Umbilical cord (tissue), 2 donors: ENCODE measurements around the gene ZNF366. TPM values are rescaled to one million over a fixed set of nuclear protein-coding genes. Genes with fewer than 3 reads are reported as not detected.
"Not testable (repeated sequence)": the region's sequence is repeated elsewhere in the genome, so short reads cannot be mapped to it uniquely, and the experiment has no call there.

Experiments used
- DNase-seq: peaks from one replicate; pipeline ENCODE4 v3.0.0-alpha.2; 2015; ENCODE audit warnings: low spot score
- total RNA-seq: library from RNA; depleted of rRNA; stranded (reverse); fragments of >200 nt; gene quantifications from one replicate; pipeline ENCODE4 v1.2.3, GENCODE V29; 2014; ENCODE audit warnings: low replicate concordance; ENCODE audit not compliant: insufficient read depth

The ZNF366 gene
- total RNA-seq, 1 donor from 2014 or later, result 0.96 TPM

GRCh38 chr5:72408127-72408526 lies 99.1 kb downstream of the ZNF366 start:
- DNase-seq, result no peak

- no peak for DNase-seq
These were observed 99.7 kb downstream of the ZNF366 start for GRCh38 chr5:72407541-72407940.

- DNase-seq, result no peak
These were observed 100.1 kb downstream of the ZNF366 start for GRCh38 chr5:72407078-72407477.

DNA sequence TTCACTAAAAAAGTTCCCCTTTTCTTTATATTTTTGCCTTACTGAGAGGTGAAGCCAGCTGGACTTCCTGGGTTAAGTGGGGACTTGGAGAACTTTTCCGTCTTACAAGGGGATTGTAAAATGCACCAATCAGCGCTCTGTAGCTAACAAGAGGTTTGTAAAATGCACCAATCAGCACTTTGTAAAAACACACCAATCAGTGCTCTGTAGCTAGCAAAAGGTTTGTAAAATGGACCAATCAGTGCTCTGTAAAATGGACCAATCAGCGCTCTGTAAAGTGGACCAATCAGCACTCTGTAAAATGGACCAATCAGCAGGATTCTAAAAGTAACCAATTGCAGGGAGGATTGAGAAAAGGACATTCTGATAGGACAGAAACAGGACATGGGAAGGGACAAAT lies 102.4 kb downstream of the ZNF366 start:
- DNase-seq, result not testable (repeated sequence)

DNA sequence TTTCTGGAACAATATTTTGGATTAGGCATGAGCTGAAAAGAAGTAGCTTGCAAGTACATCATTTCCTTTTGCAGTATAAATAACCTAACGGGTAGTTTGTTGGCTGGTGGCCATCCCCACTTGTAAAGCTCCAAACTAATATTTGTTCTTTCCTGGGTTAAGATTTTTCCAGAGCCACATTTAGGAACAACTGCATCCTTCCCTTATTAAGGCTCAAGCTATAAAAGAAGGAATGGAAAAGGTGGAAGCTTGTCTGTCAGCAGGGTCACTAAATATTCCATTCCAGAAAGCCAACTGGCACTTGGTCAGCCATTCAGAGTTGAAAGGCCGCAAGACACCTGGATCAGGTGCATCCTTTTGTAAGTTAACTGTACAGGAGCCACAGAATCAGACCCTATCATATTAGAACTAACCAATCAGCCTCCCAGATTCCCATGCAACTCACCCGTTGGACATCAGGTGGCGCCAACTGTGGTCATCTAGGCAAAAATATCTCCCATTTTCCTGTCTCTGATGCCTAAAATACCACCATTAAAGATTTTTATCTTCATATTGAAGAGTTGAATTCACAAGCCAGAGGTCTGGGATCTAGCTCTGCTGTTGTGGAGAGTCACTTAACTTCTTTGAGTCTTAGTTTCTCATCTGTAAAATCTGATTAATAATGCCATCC lies 104.1 kb downstream of the ZNF366 start:
- DNase-seq, result no peak

DNA sequence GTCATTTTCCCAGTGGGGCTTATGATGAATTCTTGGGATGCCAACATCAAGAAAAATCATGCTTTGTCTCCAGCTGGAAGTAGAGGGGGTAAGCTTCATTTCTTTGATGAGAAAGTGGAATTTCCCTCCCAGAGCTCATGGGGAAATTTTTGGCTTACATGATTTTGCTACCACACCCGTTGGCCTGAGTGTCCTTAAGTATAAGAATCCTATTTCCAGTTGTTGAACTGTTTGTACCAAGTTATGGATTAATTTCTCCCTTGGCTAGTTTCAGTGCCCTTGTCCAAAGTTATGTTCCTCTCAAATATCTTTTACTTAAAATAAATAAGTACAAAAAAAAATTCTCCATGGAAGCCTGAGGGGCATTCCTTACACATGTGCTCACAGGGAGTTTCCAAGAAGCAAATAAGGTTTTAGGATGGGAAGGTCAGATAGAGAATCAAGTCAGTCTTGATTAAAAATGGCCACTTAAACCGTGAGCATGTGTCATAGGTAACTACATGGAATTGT lies 104.8 kb downstream of the ZNF366 start:
- no peak for DNase-seq

DNA sequence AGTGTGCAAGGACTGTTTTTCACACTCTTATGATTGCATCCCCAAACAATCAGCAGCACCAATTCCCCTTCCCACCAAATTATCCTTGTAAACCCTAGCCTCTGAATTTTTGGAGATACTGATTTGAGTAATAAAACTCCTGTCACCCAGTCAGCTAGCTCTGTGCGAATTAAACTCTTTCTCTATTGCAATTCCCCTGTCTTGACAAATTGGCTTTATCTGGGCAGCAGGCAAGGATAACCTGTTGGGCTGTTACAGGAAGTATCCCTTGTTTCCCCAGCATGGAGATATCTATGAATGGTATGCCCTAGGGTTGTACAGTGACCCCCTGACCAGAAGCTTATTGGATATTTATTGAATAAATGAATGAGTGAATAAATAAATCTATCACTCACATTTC lies 106.3 kb downstream of the ZNF366 start:
- no peak for DNase-seq

DNA sequence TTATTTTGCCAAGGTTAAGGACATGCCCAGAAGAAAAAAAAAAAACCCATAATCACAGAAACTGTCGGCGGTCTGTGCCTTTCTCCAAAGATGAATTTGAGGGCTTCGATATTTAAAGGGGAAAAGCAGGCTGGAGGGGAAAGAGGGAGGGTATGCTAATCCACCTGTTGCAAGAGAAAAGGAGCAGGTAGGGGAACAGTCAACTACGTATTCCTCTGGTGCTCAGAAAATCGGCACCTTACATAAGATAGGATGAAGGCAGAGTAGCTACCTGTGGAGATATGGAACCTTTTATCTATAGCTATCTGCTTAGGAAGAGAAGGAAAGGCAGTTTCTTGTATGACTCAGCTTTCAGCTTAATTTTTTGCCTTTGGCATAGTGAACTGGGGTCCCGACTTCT lies 109.4 kb downstream of the ZNF366 start:
- no peak for DNase-seq

DNA sequence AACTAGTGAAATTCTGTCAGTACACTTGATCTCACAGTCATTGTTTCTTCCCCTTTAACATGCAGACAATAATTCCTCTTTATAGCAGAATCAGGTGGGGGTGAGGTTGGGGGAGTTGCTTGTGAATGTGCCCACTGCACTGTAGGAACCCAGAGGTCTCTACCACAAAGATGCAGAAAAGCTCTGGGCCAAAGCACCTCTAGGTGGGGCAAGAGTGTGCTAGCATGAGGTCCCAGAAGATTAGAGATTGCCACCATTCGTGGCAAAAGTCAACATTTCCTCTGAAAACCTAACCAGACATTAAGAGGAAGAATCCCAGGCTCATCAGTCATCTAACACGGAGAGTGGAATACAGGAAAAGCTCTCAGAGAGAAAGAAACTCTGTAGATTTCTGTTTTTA lies 112.5 kb downstream of the ZNF366 start:
- no peak for DNase-seq

DNA sequence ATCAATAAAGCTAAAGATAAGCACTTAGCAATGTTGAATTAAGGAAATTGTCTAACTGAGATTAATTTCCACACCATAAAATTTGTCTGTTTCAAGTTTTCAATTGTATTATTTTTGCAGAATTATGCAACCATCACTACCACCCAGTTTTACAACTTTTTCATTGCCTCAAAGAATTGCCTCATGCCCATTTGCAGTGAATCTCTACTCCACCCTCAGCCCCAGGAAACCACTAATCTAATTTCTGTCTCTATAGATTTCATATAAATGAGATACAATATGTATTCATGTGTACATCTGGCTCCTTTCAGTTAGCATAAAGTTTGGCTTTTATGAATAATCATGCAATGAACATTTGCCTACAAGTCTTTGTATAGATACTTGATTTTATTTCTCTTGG lies 114.2 kb downstream of the ZNF366 start:
- no peak for DNase-seq

Other genes with a start within 250 kb of the ZNF366 start
- 72.5 TPM for gene MRPS27, start 187.2 kb downstream of the ZNF366 start, total RNA-seq
- 5.1 TPM for gene PTCD2, start 187.0 kb downstream of the ZNF366 start, total RNA-seq